NCI-H69 (cell line): ENCODE results near the gene RETN.

Experiments used
- DNase-seq: peaks from one replicate; lab custom pipeline; 2025; lab: John Stamatoyannopoulos, UW

Gene RETN

GRCh38 chr19:7685546-7686445, 16.9 kb downstream of the RETN start:
- no peak for DNase-seq

- no peak for DNase-seq
Measured at GRCh38 chr19:7687177-7687576, 18.3 kb downstream of the RETN start.

- DNase-seq = no peak
Measured at GRCh38 chr19:7689165-7689564, 20.3 kb downstream of the RETN start.

DNA sequence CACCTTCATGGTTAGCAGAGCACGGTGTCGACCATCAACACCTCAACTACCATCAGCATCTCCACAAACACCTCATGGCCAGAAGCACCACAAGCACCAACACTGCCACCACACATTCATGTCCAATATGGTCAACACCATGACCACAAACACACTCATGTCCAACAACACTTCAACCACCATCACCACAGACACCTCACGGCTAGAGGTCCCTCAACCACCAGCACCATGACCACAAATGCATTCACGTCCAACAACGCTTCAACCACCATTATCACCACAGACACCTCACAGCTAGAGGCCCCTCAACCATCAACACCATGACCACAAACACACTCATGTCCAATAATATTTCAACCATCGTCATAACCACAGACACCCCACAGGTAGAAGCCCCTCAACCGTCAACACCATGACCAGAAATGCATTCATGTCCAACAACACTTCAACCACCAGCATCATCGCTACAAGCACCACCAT, 22.0 kb downstream of the RETN start:
- DNase-seq = no peak

- no peak for DNase-seq
Measured at GRCh38 chr19:7691497-7691896, 22.6 kb downstream of the RETN start.

- DNase-seq = no peak
Measured at GRCh38 chr19:7692417-7693088, 23.7 kb downstream of the RETN start.

- DNase-seq = no peak
Measured at GRCh38 chr19:7694499-7694898, 25.6 kb downstream of the RETN start.

DNA sequence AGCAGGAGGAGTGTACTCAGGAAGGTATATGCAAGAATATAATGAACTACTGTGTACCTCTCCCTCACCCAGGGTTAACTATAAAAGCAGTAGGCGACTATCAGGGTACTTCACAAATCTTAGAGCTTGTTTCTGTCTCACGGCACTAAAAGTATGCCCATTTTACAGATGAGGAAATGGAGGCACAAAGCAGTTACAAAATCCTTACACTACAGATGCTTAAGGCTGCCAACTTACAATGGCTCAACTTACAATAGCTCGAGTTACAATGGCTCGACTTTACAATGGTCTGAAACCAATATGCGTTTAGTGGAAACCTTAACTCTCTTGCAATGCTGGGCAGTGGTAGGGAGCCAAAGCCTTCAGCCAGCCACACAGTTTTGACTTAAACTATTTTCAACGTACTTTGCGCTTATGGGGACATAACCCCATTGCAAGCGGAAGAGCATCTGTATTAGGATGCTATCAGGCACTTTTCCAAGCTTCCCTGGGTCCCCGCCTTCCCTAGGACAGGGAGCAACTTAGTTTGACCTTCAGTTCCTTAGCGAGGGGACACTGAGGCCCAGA, 29.0 kb downstream of the RETN start:
- no peak for DNase-seq

DNA sequence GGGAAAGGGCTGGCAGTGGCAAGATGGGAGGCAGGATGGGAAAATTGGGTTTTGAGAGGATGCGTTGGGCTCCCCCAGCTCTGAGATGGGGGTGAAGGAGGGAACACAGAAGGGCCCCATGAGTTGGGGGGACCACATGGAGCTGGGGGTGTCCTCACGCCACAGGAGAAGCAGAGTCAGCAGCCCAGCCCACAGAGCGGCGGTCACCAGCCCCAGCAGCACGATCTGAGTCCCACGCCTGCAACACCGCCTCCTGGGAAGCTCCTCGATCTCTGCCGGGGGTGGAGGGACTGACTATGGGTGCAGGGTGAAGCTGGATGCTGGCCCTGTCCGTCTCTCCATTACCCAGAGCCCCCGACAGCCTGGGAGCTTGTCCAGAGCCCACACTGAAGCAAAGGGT, 29.7 kb downstream of the RETN start:
- no peak for DNase-seq

- no peak for DNase-seq
Measured at GRCh38 chr19:7699003-7699402, 30.2 kb downstream of the RETN start.

GRCh38 chr19:7699417-7700401, 30.9 kb downstream of the RETN start:
- no peak for DNase-seq

DNA sequence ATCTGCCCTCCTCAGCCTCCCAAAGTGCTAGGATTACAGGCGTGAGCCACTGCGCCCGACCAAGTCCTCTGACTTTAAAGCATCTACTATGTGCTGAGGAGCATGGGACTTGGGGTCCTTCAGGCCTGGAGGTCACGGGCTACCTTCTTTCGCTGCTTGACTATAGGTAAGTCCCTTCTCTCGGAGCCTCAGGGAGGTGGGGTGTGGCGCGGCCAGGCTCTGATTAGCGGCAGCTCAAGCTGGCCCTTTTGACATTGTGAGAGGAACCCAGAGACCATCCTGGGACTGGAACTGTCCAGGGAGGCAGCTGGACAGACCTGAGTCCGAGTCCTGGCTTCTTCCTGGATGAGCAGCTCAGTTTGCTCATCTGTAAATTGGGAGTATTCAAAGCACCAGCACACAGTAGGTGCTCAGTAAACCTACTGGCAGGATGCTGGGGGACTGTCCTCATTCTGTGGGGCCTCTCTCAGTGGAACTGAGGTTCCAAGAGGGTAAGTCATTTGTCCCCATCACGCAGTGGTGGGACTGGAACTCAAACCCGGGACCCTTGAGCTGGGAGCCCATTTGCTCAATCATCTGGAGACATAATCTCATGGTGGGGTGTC, 32.3 kb downstream of the RETN start:
- DNase-seq = no peak

DNA sequence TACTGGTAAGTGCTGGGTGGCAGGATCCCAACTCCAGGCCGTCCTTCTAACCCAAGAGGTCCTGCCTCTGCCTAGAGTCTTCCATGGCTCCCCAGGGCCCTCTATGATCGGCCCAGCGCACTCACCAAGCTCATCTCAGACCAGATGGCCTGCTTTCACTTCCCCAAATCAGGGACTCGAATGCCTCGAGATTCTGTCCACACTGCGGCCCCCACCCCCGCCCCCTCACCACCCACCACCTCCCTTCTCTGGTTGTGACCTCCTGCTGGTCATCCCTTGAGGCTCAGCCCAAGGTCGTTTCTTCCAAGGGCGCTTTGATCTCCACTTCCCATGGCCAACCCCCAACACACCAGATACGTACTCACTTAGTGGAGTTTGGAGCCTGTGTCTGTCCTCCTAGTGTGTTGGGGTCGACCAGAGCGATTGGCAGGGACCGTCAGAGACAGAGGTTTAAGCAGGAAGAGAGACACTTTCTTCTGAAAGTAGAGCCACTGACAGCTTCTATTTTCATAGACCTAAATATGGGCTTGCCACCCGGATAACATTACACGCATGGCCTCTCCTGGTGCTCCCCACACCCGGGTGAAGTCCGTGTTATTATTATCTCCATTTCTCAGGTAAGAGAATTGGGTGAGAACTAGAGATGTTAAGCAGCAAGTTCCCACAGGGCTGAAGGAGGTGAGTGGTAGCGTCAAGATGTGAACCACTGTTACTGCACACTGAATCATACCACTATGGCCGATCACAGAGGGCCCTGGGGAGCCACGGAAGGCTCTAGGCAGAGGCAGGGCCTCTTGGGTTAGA, 33.0 kb downstream of the RETN start, which contains the start of gene FCER2:
Gene FCER2, minus strand, starts transcription at position 478 of the 804 bp plus-strand sequence. CDS start 2,371 bp downstream, outside the sequence.
- DNase-seq = no peak

DNA sequence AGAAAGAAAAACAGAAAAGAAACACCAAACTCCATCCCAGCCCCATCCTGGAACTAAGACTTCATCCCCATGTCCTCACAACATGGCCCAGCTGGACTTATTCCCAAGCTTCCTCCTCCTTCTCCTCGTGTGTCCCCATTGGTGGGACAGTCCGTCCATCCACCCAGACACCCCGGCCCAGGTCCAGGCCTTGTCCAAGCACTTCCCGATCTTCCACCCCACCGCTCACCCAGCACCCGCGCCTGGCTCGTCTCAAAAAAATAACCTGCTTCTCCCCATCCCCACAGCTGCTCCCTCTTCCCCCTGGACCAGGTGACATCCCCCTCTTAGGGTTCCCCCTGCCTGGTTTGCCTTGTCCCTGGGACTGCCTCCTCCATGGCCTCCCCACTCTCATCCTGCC, 34.5 kb downstream of the RETN start:
- DNase-seq = no peak

- no peak for DNase-seq
Measured at GRCh38 chr19:7704280-7705060, 35.6 kb downstream of the RETN start.

DNA sequence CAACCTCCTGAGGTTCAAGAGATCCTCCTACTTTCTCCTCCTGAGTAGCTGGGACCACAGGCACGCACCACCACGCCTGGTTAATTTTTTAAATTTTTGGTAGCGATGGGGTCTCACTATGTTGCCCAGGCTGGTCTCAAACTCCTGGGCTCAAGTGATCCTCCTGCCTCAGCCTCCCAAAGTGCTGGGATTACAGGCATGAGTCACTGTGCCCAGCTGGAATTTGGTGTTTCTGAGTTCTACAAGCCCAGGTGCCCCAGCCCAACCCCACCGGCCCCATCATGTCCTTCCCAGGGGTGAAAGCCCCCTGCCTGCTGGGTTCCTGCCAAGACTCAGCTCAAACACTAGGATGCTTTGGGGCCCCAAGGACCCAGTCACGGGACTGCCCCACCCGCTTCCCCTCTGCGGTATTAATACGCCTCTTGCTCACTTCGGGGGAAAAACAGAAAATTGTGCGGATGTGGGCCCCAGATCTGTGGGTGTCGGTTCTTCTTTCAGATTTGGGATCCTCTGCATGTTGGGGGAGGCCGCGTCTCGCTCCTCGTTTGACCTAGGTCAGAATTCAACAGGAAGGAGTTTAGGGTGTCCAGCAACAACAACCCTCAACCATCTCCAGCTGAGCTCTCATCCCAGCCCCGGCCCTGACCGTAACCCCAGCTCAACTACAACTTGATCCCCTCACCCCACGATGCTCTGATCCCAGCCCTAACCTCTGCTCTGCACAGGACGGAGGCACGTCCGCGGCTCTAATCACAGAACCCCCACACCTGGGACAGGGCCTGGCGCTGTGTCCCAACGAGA, 36.7 kb downstream of the RETN start:
- no peak for DNase-seq

DNA sequence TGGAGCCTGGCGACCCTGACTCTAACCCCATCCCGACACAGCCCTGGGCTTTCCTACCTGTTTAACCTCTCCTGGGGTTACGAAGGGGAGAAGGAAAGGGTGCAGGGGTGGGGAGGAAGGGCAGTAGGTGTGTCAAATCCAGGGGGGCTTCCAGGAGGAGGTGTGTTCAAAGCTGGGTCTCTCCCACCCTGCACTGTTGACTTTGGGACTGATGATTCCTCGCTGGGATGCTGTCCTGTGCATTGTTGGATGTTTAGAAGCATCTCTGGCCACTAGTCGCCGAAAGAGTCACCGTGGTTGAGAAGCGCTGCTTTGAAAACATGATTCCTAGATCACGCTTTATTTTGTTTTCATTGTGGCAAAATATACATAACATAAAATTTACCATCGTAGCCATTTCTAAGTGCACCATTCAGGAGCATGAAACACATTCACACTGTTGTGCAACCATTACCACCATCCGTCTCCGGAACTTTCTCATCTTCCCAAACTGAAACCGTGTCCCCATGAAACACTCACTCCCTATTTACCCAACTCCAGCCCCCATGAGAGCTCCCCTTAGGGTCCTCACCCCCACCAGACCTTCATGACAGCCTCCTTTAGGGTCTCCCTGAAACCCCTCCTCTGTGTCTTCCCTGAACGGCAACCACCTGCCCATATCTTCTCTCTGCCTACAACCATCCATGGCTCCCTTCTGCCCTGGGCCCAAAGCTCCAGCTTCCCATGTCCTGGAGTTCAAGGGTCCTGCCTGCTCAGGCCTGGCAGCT, 37.5 kb downstream of the RETN start:
- no peak for DNase-seq

DNA sequence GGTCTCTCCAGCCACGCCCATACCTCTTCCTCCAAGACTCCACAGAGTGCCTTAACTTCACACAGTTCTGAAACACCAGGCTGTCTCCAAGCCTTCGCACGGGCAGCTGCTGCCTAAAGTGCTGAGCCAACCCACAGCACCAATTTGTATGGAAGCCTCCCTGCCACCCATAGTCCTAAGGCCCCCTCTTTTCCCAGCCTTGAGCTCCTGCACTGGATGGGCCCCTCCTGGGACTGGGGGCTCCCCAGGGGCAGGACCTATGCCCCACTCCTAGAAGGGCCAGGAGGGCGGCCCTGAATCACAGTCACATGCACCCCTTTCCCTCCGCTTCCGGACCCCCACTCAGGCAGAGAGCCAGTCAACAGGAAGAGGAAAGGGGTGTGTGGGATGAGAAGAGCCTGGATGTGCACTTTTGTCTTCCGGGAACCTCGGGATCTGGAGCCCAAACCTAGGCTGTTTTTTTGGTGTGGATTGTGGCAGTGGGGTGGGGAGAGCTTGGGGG, 38.2 kb downstream of the RETN start:
- DNase-seq = no peak
